GM21717 (cell line): ENCODE measurements around the gene FRZB.
"Not testable (repeated sequence)": the region's sequence is repeated elsewhere in the genome, so short reads cannot be mapped to it uniquely, and the experiment has no call there.

Experiments used
- ATAC-seq: cut with Tn5 transposase; IDR thresholded peaks from one replicate; pipeline ENCODE4 v1.9.1; 2021; ENCODE audit warnings: mild to moderate bottlenecking, moderate library complexity; ENCODE audit not compliant: unreplicated experiment

Gene FRZB

DNA sequence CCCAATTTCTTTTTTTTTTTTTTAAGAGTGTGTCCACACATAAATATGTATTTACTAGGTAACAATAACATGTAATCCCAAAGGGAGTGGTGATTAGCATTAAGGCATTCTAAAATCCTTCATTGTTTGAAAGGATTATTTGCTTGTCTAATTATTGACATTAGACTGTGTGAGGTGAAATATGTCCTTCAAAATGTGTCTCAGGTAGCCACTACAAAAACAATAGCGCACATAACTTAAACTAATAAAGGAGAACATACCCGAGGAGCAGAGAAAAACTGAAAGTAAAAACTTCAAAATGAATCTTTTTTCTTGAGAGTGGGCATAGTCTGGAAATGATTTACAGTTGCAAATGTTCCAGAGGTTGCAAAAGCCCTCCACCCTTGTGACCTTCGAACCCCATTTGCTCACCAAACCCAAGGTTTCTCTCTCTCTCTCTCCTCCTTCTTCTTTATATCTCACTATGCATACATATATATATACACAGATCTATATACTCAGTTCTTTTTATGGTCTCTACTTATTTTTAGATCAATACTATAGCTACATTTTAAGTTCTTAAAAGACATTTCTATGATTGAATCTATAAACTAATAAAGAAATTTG, 24.4 kb upstream of the FRZB start:
- no peak for ATAC-seq

DNA sequence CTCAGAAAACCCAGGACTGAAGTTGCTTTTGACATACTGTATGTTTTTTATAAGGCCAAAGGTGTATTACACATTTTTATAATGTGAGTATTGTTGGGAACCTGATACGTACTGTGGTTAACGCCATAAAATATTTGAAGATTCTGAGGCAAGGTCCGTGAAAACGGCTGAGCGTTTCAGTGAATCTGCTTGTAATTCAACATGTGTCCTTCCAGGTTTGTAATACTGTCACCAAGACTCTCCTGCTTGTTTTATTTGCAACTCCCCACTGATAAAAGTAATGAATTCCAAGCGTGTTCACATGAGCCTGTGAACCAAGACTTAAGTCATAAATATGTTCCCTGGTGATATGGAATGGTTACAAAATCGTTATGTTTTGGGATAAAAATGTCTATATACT, 23.9 kb upstream of the FRZB start:
- no peak for ATAC-seq

DNA sequence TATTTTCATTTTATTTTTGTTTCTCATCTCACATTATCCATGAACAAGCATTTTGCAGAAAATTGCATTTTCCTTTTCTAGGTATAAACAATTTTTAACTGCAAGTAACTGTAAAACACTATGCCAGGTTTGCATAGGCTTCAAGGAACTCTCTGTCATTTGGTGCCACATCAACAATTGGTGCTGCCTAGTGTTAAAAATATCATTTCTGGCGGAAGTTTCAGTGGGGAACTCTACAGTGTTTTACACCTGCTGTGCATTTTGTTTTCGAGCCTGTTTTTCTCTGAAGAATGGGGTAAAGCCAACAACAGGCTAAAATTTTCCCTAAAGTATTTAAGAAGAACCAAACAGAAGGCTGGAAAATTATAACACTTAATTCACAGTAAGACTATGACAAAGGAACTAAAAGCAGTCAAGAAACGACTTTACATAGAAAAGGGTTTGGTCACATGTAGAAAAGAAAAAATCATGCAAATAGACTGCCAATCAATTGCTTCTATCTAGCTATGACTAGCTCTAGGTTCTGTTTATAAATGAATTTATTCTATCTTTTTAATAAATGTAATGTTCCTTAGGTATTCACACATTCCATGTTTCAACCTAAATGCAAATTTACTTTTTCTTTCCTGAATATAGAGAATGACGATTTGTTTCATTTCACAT, 21.4 kb upstream of the FRZB start:
- ATAC-seq: no peak

DNA sequence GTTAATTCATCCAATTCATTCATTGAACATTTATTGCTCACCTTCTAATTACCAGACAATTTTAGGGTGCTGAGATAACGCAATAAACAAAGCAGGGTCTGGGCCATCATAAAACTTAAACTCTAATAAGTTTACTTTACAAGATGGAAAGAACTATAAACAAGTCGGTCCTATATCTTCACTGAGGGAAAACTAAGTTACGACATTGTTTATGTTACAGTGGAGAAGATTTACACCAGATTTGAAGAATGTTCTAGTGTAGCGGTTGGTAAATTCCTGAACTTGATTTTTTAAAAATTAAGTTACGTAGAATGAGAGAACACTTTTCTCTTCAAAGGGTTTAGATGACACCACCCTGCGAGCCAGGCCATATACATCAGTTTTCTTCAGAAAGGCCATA, 20.7 kb upstream of the FRZB start:
- no peak for ATAC-seq

DNA sequence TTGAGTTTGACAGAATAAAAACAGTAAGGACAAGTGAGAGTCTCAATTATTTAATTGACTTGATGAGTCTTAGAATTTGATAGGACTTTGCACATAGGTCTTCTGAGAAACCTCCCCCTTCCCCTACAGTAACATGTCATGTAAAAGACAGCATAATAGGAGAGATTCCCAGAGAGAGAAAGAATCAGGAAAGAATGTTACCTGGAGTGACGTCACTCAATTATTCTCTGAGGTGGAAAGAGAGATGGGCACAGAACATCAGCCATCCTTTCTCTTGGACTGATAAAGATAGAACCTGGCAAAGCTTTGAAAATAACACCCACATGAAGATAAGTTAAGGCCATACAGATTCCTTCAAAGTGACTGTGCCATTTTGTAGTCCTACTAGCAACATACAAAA, 19.3 kb upstream of the FRZB start:
- ATAC-seq: no peak

DNA sequence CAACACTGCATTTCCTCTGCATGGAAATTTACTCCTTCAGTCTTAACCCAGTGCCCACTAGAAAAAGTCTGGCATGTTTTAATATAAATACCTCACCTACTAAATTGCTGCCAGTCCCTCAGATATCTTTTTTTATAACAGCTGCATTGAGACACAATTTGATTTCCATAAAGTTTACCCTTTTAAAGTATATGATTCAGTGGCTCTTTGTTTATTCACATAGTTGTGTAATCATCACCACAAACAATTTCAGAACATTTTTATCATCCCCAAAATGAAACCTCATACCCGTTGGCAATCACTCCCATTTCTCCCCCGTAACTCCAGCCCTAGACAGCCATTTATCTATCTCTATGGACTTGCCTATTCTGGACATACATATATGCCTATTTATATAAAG, 17.0 kb upstream of the FRZB start:
- no peak for ATAC-seq

DNA sequence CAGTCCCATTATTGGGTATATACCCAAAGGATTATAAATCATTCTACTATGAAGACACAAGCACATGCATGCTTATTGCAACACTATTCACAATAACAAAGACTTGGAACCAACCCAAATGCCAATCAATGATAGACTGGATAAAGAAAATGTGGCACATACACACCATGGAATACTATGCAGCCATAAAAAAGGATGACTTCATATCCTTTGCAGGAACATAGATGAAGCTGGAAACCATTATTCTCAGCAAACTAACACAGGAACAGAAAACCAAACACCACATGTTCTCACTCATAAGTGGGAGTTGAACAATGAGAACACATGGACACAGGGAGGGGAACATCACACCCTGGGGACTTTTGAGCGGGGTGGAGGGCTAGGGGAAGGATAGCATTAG, 13.7 kb upstream of the FRZB start:
- not testable (repeated sequence) for ATAC-seq

DNA sequence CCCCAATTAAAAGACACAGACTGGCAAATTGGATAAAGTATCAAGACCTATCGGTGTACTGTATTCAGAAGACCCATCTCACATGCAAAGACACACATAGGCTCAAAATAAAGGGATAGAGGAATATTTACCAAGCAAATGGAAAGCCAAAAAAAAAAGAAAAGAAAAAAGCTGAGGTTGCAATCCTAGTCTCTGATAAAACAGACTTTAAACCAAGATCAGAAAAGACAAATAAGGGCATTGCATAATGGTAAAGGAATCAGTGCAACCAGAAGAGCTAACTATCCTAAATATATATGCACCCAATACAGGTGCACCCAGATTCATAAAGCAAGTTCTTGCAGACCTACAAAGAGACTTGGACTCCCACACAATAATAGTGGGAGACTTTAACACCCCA, 10.2 kb upstream of the FRZB start:
- not testable (repeated sequence) for ATAC-seq

DNA sequence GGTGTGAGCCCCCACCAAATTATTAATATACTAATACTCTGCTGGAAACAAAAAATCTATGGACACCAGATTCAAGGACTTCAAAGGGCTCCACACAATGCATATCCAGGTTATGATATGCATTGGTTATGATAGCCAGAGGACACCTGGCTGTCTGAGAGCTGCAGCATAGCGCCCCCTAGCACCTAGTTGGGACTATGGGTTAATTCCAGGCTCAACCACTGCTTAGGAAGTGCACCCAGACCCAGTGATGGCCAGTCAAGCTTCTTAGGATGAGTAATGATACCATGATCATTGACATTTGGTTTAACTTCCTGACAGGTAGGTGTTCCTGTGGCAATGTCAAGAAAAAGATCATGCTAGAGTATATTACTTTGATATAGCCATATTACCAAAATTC, 3.8 kb upstream of the FRZB start:
- no peak for ATAC-seq

- ATAC-seq: no peak
These were observed 1.8 kb upstream of the FRZB start for GRCh38 chr2:182868054-182868796.

DNA sequence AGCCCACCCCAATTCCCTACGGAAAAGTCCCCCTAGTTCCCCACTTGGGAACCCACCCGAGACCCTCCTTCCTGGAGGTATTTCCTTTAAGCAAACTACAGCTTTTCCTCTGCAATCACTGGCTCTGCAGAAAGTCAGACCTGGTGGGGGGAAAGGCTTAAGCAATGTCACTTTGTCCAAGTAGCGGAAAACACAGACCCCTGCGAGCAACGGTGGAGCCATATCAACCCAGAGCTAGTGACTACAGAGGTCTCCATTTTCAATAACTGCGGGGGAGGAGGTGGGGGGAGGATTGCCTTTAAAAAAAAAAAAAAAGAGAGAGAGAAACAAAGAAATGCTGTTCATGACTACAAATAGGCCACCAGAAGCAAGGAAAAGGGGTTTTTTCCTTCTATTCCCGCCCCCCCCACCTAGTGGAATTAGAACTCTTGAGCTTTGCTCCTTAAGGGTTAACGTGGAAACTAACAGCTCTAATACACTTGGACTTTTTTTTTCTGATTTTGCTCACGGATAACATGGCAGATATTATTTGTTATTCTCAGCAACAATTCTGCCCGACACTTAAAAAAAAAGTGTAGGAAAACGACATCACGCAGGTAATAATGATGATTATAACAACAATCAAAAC, 1.1 kb upstream of the FRZB start:
- no peak for ATAC-seq

GRCh38 chr2:182866095-182866460, 359 bp downstream of the FRZB start:
- no peak for ATAC-seq

DNA sequence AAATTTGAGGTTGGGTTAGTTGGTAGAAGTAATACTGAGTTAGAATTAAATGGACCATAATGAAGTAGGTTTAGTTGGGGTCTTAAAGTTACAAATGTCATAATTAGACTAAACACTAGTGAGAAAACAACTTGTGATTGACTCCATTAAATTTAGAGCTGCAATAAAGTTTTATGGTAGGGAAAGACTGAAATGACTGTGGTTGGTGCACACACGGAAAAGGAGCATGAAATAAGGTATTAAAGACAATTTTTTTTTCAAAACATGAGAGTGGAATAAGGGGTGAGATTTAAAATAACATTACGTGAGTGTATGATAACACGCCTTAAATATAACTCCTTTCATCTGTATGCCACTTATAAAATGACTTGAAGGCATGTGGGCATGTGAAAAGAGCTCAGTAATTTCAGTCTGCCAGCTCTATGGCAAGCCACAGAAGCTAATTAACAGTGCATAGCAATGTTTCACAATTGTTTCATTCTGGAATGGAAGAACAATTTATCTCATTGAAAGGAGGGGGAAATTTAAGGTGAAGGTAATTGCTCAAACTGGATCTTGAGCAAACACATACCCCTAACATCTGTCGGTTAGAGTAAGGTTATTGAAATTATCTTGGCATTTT, 1.4 kb downstream of the FRZB start:
- no peak for ATAC-seq

- no peak for ATAC-seq
These were observed 2.8 kb downstream of the FRZB start for GRCh38 chr2:182863642-182864041.

- ATAC-seq: no peak
These were observed 4.3 kb downstream of the FRZB start for GRCh38 chr2:182862091-182862490.

DNA sequence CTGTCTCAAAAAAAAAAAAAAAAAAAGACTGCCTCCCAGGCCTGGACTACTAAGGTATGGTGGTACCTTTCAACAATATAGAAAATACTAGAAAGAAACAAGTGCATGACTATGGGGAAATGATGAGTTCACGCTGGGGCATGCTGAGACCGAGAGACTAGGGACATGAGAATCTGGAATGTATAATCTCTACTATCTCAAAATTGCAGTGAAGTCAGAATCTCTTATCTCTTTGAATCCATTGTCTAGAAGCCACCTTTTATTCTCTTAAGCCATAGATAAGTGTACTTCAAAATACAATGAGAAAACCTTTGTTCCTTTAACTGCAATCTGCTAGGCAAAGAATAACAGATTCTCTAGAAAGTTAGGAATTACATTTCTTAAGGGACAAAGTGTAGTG, 5.6 kb downstream of the FRZB start:
- ATAC-seq: no peak

- ATAC-seq: no peak
These were observed 7.8 kb downstream of the FRZB start for GRCh38 chr2:182858671-182859070.

DNA sequence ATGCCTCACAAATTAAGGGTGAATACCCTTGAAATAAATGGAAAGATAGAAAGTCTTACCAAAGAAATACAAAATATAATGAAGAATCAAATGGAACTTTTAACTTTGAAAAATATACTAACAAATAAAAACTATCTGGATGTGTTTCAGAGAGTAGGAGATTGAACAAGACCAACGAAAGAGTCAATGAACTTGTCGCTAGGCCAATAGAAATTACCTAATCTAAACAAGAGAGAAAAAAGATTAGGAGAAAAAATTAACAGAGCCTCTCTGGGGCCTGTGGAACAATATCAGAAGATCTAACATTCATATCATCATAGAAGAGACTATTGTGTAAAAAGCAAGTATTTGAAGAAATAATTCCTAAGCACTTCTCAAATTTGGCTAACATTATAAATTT, 11.1 kb downstream of the FRZB start:
- ATAC-seq: no peak

GRCh38 chr2:182854375-182855105, 11.9 kb downstream of the FRZB start:
- no peak for ATAC-seq

DNA sequence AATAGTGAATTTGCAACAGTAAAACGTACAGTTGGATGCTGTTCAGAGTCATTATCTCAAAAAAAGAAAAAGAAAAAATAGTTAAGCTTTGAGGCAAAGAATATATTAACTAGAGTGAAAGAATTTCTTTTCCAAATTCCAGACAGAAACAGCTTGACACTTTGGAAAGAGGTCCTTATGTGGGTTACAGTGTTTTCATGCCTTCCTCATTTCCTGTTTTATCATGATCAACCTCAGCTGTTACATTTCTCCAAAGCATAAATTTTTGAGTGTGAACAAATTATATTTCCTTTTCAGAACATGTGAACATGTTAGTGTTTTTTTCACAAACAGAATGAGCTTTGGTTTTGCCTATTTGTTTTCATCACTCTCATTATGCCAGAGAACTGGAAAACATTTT, 13.6 kb downstream of the FRZB start:
- no peak for ATAC-seq

DNA sequence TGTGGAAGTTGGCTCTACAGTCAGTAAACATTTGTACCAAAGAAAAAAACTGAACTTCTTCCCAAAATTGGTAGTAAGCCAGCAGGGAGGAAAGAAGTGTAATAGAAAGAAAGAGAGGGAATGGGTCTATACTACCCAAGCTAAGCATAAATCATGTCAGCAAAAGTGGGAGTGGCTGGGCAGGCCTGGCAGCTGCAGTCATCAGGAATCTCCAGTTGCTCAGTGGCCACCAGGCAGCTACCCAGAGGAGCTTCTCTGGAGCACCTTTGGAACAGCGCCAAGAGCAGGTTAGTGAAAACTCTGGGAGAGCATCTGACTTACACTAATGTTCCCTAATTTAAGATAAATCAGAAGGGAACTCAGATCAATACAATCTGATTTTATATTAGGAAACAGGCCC, 14.3 kb downstream of the FRZB start:
- no peak for ATAC-seq
